GM21360 (cell line): ENCODE measurements around the gene DDRGK1.
"Not testable (repeated sequence)": the region's sequence is repeated elsewhere in the genome, so short reads cannot be mapped to it uniquely, and the experiment has no call there.

Experiments used
- ATAC-seq: cut with Tn5 transposase; IDR thresholded peaks from one replicate; pipeline ENCODE4 v1.9.1; 2021; ENCODE audit warnings: mild to moderate bottlenecking, moderate library complexity; ENCODE audit not compliant: unreplicated experiment

Gene DDRGK1

GRCh38 chr20:3218307-3218988 lies 14.0 kb upstream of the DDRGK1 start:
- ATAC-seq = peak; percentile 67

GRCh38 chr20:3215359-3215917 lies 11.0 kb upstream of the DDRGK1 start:
- not testable (repeated sequence) for ATAC-seq

GRCh38 chr20:3213226-3213625 lies 8.7 kb upstream of the DDRGK1 start:
- ATAC-seq = no peak

- no peak for ATAC-seq
Observed at GRCh38 chr20:3210346-3210745, 5.9 kb upstream of the DDRGK1 start.

- ATAC-seq = no peak
Observed at GRCh38 chr20:3209946-3210317, 5.5 kb upstream of the DDRGK1 start.

- ATAC-seq = no peak
Observed at GRCh38 chr20:3209257-3209945, 4.9 kb upstream of the DDRGK1 start, which contains the start of gene ITPA. ITPA (plus strand) TSS chr20:3209498; CDS start chr20:3209552, 54 bp downstream.

GRCh38 chr20:3208786-3209256 lies 4.3 kb upstream of the DDRGK1 start:
- no peak for ATAC-seq

GRCh38 chr20:3203315-3204123 lies 963 bp downstream of the DDRGK1 start:
- ATAC-seq = peak; percentile 9

GRCh38 chr20:3202965-3203314 lies 1.5 kb downstream of the DDRGK1 start:
- no peak for ATAC-seq

GRCh38 chr20:3199976-3200755 lies 4.3 kb downstream of the DDRGK1 start:
- no peak for ATAC-seq

GRCh38 chr20:3199206-3199605 lies 5.3 kb downstream of the DDRGK1 start:
- no peak for ATAC-seq

- no peak for ATAC-seq
Observed at GRCh38 chr20:3195590-3196237, 8.8 kb downstream of the DDRGK1 start.

GRCh38 chr20:3194617-3195280 lies 9.7 kb downstream of the DDRGK1 start:
- ATAC-seq = no peak

- ATAC-seq = no peak
Observed at GRCh38 chr20:3193806-3194616, 10.5 kb downstream of the DDRGK1 start.

GRCh38 chr20:3192226-3193015 lies 12.1 kb downstream of the DDRGK1 start:
- no peak for ATAC-seq

- ATAC-seq = no peak
Observed at GRCh38 chr20:3190681-3191111, 13.8 kb downstream of the DDRGK1 start.

GRCh38 chr20:3189561-3190131 lies 14.8 kb downstream of the DDRGK1 start:
- no peak for ATAC-seq
